HEK293 (cell line): ENCODE results near the gene REEP6.

ENCODE experiments used
- CTCF ChIA-PET: fragments of 350-600 bp; formaldehyde crosslinking; extraction: SDS; loops from one replicate; lab custom pipeline; 2021; ENCODE audit warnings: antibody characterized with exemption; lab: Yijun Ruan, JAX
- POLR2A ChIA-PET: fragments of 300-600 bp; formaldehyde crosslinking; extraction: SDS; loops from one replicate; lab custom pipeline; 2020; ENCODE audit warnings: antibody characterized with exemption, inconsistent platforms; lab: Yijun Ruan, JAX
- H3K27ac ChIP-seq: fragments of 200-500 bp; sonication (Bioruptor generic); 2 replicates; pipeline ENCODE4 v1.5.1; 2014; ENCODE audit warnings: low read depth, low read length, control low read depth, inconsistent platforms; ENCODE audit errors: extremely low read depth
- H3K36me3 ChIP-seq, 2 experiments: fragments of 200-500 bp in 1 of 2; sonication (Bioruptor generic) in 1 of 2; 1 replicate in 1 of 2; 2 replicates in 1 of 2; pipeline ENCODE4 v1.5.1; 2014 to 2017; ENCODE audit warnings: inconsistent platforms in 2 of 2, low read length in 2 of 2; ENCODE audit not compliant: control insufficient read depth in 2 of 2, insufficient read depth in 1 of 2
- H3K4me1 ChIP-seq: fragments of 200-500 bp; sonication (Bioruptor generic); 2 replicates; pipeline ENCODE4 v1.5.1; 2014; ENCODE audit warnings: mild to moderate bottlenecking, low read length, inconsistent platforms; ENCODE audit not compliant: control insufficient read depth, insufficient read depth
- H3K4me3 ChIP-seq: 2 replicates; pipeline ENCODE4 v1.5.1; 2011; ENCODE audit warnings: low read depth, mild to moderate bottlenecking, control low read depth, low read length, moderate library complexity
- H3K9me3 ChIP-seq: fragments of 200-500 bp; sonication (Bioruptor generic); 2 replicates; pipeline ENCODE4 v1.5.1; 2014; ENCODE audit warnings: low read depth, low read length, inconsistent platforms; ENCODE audit not compliant: control insufficient read depth, insufficient read depth
- KLF10 ChIP-seq: fragments of 450-650 bp; IDR thresholded peaks from 2 replicates; pipeline ENCODE4 v1.5.1; 2018; ENCODE audit warnings: missing biosample characterization, mild to moderate bottlenecking, missing genetic modification characterization
- TRIM28 ChIP-seq: IDR thresholded peaks from 2 replicates; pipeline ENCODE4 v1.6.1; 2011; ENCODE audit warnings: low read length, control low read depth, borderline replicate concordance
- ZBTB20 ChIP-seq: fragments of 450-650 bp; formaldehyde crosslinking; IDR thresholded peaks from 2 replicates; pipeline ENCODE4 v1.5.1; 2016; ENCODE audit warnings: missing biosample characterization, missing genetic modification characterization
- ZBTB8A ChIP-seq: fragments of 450-650 bp; formaldehyde crosslinking; IDR thresholded peaks from 2 replicates; pipeline ENCODE4 v1.5.1; 2016; ENCODE audit warnings: missing biosample characterization, missing genetic modification characterization
- ZEB2 ChIP-seq: fragments of 450-650 bp; formaldehyde crosslinking; IDR thresholded peaks from 2 replicates; pipeline ENCODE4 v1.5.1; 2016; ENCODE audit warnings: missing biosample characterization, missing genetic modification characterization
- ZNF16 ChIP-seq: fragments of 450-650 bp; formaldehyde crosslinking; IDR thresholded peaks from 2 replicates; pipeline ENCODE4 v1.5.1; 2016; ENCODE audit warnings: low read depth, missing biosample characterization, missing genetic modification characterization
- ZNF169 ChIP-seq: fragments of 450-650 bp; formaldehyde crosslinking; IDR thresholded peaks from 2 replicates; pipeline ENCODE4 v1.5.1; 2016; ENCODE audit warnings: missing biosample characterization, missing genetic modification characterization
- ZNF426 ChIP-seq: fragments of 450-650 bp; formaldehyde crosslinking; IDR thresholded peaks from 2 replicates; pipeline ENCODE4 v1.5.1; 2017; ENCODE audit warnings: missing biosample characterization, missing genetic modification characterization, mild to moderate bottlenecking, inconsistent platforms, moderate library complexity
- ZNF529 ChIP-seq: fragments of 450-650 bp; formaldehyde crosslinking; IDR thresholded peaks from 2 replicates; pipeline ENCODE4 v1.5.1; 2017; ENCODE audit warnings: missing genetic modification characterization, missing biosample characterization; ENCODE audit not compliant: insufficient replicate concordance
- ZNF555 ChIP-seq: fragments of 450-650 bp; formaldehyde crosslinking; conservative IDR thresholded peaks from 2 replicates; pipeline ENCODE4 v1.5.1; 2017; ENCODE audit warnings: missing biosample characterization, mild to moderate bottlenecking, missing genetic modification characterization, inconsistent platforms
- ZNF677 ChIP-seq: fragments of 450-650 bp; IDR thresholded peaks from 2 replicates; pipeline ENCODE4 v1.5.0; 2018; ENCODE audit warnings: missing biosample characterization, mild to moderate bottlenecking, missing genetic modification characterization, moderate library complexity
- ZNF843 ChIP-seq: fragments of 450-650 bp; formaldehyde crosslinking; IDR thresholded peaks from 2 replicates; pipeline ENCODE4 v1.5.1; 2016; ENCODE audit warnings: missing biosample characterization, missing genetic modification characterization
- ZXDB ChIP-seq: fragments of 450-650 bp; formaldehyde crosslinking; IDR thresholded peaks from 2 replicates; pipeline ENCODE4 v1.5.1; 2016; ENCODE audit warnings: missing biosample characterization, missing genetic modification characterization
- TF ChIP-seq, protein P1 (sequence below): fragments of 450-650 bp; formaldehyde crosslinking; IDR thresholded peaks from 2 replicates; pipeline ENCODE4 v1.5.1; 2016; ENCODE audit warnings: missing biosample characterization, missing genetic modification characterization
- TF ChIP-seq, protein P2 (sequence below): fragments of 450-650 bp; formaldehyde crosslinking; IDR thresholded peaks from 2 replicates; pipeline ENCODE4 v1.5.1; 2016; ENCODE audit warnings: missing biosample characterization, missing genetic modification characterization
- TF ChIP-seq, protein P3 (sequence below): fragments of 450-650 bp; formaldehyde crosslinking; IDR thresholded peaks from 2 replicates; pipeline ENCODE4 v1.5.1; 2016; ENCODE audit warnings: missing biosample characterization, missing genetic modification characterization
- TF ChIP-seq, protein P4 (sequence below): fragments of 450-650 bp; formaldehyde crosslinking; IDR thresholded peaks from 2 replicates; pipeline ENCODE4 v1.5.1; 2016; ENCODE audit warnings: missing biosample characterization, missing genetic modification characterization
- TF ChIP-seq, protein P5 (sequence below): fragments of 450-650 bp; formaldehyde crosslinking; IDR thresholded peaks from 2 replicates; pipeline ENCODE4 v1.5.1; 2016; ENCODE audit warnings: missing biosample characterization, missing genetic modification characterization
- TF ChIP-seq, protein P6 (sequence below): fragments of 450-650 bp; formaldehyde crosslinking; optimal IDR thresholded peaks from 2 replicates; pipeline ENCODE3; 2016; ENCODE audit warnings: missing biosample characterization, mild to moderate bottlenecking, missing genetic modification characterization
- TF ChIP-seq, protein P7 (sequence below): fragments of 450-650 bp; formaldehyde crosslinking; IDR thresholded peaks from 2 replicates; pipeline ENCODE4 v1.5.1; 2016; ENCODE audit warnings: missing biosample characterization, missing genetic modification characterization, borderline replicate concordance

REEP6 gene

DNA sequence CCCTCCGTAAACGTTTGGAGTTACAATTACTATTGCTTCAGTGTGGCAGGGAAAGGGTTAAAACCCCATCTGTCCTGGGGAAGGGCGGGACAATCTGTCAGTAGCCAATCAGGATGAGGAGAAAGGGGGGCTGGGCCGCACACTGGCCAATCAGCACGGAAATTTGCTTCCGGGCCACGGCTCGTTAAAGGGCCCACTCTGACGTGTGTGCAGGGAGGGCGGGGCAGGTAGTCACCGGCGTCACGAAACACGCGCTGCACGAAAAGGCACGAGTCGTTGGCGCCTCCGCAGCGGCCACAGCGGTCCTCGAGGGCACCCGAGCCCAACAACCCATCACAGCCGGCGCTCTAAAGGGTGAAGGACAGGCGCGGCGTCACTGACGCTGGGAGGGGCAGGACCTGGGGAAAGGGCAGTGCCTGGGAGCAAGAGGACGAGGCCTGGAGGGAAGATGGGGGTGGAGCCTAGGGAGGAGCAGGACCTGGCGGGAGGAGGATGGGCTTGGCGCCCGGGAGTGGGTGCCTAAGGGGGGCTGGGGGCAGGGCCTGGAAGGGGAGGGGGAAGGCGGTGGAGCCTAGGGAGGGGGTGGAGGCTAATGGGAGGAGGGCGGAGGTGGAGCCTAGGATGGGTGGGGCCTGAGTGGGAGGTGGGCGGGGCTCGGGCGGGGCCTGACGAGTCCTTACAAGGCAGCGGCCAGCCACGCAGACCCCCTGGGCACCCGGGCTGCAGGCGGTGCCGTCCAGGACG is 17.0 kb downstream of the REEP6 start:
- Histone ChIP-seq H3K4me1 (peaks cover 3% of the 10 kb centered on the region; the same call in 1 of the 2 replicates), H3K36me3 (no peaks in the 10 kb centered on the region), H3K27ac (no peak overlapping the region), H3K4me3 (peak overlapping the region; percentile 36), H3K9me3 (no peaks in the 10 kb centered on the region)
- CTCF ChIA-PET = interaction anchor here (0.6 kb wide), 1 partner anchor 22 kb away, joined by 3 read pairs; no protein-coding TSS in a partner anchor
- POLR2A ChIA-PET = no interaction called here
- TF ChIP-seq ZNF677 (tag by site-specific recombination) (no peak), ZBTB20 (peak; percentile 73), ZNF169 (tag by site-specific recombination) (no peak), ZXDB (tag by site-specific recombination) (peak; percentile 55; the same call in 1 of the 2 replicates), ZNF426 (tag by site-specific recombination) (no peak), ZEB2 (tag by site-specific recombination) (peak; percentile 52; the same call in 1 of the 2 replicates), ZNF843 (tag by site-specific recombination) (peak; percentile 21; the same call in 1 of the 2 replicates), KLF10 (tag by site-specific recombination) (peak; percentile 100), TRIM28 (no peak), ZNF555 (tag by site-specific recombination) (no peak), ZBTB8A (tag by site-specific recombination) (peak; percentile 99), ZNF529 (no peak), ZNF16 (tag by site-specific recombination) (no peak)
- TF ChIP-seq, protein P1, sequence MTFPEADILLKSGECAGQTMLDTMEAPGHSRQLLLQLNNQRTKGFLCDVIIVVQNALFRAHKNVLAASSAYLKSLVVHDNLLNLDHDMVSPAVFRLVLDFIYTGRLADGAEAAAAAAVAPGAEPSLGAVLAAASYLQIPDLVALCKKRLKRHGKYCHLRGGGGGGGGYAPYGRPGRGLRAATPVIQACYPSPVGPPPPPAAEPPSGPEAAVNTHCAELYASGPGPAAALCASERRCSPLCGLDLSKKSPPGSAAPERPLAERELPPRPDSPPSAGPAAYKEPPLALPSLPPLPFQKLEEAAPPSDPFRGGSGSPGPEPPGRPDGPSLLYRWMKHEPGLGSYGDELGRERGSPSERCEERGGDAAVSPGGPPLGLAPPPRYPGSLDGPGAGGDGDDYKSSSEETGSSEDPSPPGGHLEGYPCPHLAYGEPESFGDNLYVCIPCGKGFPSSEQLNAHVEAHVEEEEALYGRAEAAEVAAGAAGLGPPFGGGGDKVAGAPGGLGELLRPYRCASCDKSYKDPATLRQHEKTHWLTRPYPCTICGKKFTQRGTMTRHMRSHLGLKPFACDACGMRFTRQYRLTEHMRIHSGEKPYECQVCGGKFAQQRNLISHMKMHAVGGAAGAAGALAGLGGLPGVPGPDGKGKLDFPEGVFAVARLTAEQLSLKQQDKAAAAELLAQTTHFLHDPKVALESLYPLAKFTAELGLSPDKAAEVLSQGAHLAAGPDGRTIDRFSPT = peak; percentile 83
- TF ChIP-seq, protein P2, sequence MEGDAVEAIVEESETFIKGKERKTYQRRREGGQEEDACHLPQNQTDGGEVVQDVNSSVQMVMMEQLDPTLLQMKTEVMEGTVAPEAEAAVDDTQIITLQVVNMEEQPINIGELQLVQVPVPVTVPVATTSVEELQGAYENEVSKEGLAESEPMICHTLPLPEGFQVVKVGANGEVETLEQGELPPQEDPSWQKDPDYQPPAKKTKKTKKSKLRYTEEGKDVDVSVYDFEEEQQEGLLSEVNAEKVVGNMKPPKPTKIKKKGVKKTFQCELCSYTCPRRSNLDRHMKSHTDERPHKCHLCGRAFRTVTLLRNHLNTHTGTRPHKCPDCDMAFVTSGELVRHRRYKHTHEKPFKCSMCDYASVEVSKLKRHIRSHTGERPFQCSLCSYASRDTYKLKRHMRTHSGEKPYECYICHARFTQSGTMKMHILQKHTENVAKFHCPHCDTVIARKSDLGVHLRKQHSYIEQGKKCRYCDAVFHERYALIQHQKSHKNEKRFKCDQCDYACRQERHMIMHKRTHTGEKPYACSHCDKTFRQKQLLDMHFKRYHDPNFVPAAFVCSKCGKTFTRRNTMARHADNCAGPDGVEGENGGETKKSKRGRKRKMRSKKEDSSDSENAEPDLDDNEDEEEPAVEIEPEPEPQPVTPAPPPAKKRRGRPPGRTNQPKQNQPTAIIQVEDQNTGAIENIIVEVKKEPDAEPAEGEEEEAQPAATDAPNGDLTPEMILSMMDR (tag by site-specific recombination) = no peak
- TF ChIP-seq, protein P3, sequence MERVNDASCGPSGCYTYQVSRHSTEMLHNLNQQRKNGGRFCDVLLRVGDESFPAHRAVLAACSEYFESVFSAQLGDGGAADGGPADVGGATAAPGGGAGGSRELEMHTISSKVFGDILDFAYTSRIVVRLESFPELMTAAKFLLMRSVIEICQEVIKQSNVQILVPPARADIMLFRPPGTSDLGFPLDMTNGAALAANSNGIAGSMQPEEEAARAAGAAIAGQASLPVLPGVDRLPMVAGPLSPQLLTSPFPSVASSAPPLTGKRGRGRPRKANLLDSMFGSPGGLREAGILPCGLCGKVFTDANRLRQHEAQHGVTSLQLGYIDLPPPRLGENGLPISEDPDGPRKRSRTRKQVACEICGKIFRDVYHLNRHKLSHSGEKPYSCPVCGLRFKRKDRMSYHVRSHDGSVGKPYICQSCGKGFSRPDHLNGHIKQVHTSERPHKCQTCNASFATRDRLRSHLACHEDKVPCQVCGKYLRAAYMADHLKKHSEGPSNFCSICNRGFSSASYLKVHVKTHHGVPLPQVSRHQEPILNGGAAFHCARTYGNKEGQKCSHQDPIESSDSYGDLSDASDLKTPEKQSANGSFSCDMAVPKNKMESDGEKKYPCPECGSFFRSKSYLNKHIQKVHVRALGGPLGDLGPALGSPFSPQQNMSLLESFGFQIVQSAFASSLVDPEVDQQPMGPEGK = peak; percentile 91
- TF ChIP-seq, protein P4, sequence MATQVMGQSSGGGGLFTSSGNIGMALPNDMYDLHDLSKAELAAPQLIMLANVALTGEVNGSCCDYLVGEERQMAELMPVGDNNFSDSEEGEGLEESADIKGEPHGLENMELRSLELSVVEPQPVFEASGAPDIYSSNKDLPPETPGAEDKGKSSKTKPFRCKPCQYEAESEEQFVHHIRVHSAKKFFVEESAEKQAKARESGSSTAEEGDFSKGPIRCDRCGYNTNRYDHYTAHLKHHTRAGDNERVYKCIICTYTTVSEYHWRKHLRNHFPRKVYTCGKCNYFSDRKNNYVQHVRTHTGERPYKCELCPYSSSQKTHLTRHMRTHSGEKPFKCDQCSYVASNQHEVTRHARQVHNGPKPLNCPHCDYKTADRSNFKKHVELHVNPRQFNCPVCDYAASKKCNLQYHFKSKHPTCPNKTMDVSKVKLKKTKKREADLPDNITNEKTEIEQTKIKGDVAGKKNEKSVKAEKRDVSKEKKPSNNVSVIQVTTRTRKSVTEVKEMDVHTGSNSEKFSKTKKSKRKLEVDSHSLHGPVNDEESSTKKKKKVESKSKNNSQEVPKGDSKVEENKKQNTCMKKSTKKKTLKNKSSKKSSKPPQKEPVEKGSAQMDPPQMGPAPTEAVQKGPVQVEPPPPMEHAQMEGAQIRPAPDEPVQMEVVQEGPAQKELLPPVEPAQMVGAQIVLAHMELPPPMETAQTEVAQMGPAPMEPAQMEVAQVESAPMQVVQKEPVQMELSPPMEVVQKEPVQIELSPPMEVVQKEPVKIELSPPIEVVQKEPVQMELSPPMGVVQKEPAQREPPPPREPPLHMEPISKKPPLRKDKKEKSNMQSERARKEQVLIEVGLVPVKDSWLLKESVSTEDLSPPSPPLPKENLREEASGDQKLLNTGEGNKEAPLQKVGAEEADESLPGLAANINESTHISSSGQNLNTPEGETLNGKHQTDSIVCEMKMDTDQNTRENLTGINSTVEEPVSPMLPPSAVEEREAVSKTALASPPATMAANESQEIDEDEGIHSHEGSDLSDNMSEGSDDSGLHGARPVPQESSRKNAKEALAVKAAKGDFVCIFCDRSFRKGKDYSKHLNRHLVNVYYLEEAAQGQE (tag by site-specific recombination) = no peak
- TF ChIP-seq, protein P5, sequence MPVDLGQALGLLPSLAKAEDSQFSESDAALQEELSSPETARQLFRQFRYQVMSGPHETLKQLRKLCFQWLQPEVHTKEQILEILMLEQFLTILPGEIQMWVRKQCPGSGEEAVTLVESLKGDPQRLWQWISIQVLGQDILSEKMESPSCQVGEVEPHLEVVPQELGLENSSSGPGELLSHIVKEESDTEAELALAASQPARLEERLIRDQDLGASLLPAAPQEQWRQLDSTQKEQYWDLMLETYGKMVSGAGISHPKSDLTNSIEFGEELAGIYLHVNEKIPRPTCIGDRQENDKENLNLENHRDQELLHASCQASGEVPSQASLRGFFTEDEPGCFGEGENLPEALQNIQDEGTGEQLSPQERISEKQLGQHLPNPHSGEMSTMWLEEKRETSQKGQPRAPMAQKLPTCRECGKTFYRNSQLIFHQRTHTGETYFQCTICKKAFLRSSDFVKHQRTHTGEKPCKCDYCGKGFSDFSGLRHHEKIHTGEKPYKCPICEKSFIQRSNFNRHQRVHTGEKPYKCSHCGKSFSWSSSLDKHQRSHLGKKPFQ (tag by site-specific recombination) = no peak
- TF ChIP-seq, protein P6, sequence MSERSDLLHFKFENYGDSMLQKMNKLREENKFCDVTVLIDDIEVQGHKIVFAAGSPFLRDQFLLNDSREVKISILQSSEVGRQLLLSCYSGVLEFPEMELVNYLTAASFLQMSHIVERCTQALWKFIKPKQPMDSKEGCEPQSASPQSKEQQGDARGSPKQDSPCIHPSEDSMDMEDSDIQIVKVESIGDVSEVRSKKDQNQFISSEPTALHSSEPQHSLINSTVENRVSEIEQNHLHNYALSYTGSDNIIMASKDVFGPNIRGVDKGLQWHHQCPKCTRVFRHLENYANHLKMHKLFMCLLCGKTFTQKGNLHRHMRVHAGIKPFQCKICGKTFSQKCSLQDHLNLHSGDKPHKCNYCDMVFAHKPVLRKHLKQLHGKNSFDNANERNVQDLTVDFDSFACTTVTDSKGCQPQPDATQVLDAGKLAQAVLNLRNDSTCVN = peak; percentile 69
- TF ChIP-seq, protein P7, sequence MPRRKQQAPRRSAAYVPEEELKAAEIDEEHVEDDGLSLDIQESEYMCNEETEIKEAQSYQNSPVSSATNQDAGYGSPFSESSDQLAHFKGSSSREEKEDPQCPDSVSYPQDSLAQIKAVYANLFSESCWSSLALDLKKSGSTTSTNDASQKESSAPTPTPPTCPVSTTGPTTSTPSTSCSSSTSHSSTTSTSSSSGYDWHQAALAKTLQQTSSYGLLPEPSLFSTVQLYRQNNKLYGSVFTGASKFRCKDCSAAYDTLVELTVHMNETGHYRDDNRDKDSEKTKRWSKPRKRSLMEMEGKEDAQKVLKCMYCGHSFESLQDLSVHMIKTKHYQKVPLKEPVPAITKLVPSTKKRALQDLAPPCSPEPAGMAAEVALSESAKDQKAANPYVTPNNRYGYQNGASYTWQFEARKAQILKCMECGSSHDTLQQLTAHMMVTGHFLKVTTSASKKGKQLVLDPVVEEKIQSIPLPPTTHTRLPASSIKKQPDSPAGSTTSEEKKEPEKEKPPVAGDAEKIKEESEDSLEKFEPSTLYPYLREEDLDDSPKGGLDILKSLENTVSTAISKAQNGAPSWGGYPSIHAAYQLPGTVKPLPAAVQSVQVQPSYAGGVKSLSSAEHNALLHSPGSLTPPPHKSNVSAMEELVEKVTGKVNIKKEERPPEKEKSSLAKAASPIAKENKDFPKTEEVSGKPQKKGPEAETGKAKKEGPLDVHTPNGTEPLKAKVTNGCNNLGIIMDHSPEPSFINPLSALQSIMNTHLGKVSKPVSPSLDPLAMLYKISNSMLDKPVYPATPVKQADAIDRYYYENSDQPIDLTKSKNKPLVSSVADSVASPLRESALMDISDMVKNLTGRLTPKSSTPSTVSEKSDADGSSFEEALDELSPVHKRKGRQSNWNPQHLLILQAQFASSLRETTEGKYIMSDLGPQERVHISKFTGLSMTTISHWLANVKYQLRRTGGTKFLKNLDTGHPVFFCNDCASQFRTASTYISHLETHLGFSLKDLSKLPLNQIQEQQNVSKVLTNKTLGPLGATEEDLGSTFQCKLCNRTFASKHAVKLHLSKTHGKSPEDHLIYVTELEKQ (tag by site-specific recombination) = no peak
